IMR-90 (cell line): ENCODE results near the gene DOCK4. TPM values are rescaled to one million over a fixed set of nuclear protein-coding genes. Genes with fewer than 3 reads are reported as not detected.

Experiments used
- ATAC-seq: fragments of 200-7000 bp; cut with Tn5 transposase; 2 replicates; pipeline ENCODE4 v1.9.1; 2020; ENCODE audit warnings: low read depth, mild to moderate bottlenecking, moderate library complexity
- BruUV-seq: library from RNA; stranded (reverse); fragments of 400-500 nt; replicated peaks from 2 replicates; lab custom pipeline; 2021; lab: Mats Ljungman, UMichigan
- CTCF ChIA-PET: fragments of 300-600 bp; formaldehyde crosslinking; extraction: SDS; loops from one replicate; lab custom pipeline; 2021; ENCODE audit warnings: antibody characterized with exemption; lab: Yijun Ruan, JAX
- POLR2A ChIA-PET: fragments of 300-600 bp; sonication (Branson Sonifier 250); formaldehyde crosslinking; loops from one replicate; lab custom pipeline; 2022; ENCODE audit warnings: antibody characterized with exemption; ENCODE audit not compliant: unreplicated experiment; lab: Charles Lee
- DNase-seq: peaks from one replicate; pipeline ENCODE4 v3.0.0; 2013
- H2AFZ ChIP-seq: replicated peaks from 2 replicates; pipeline ENCODE3; 2013; ENCODE audit warnings: low read length, mild to moderate bottlenecking; ENCODE audit not compliant: poor library complexity
- H2AK5ac ChIP-seq: 2 replicates; pipeline ENCODE4 v1.6.1; 2013; ENCODE audit warnings: low read depth, low read length, inconsistent platforms
- H2AK9ac ChIP-seq: replicated peaks from 2 replicates; pipeline ENCODE3; 2013; ENCODE audit warnings: mild to moderate bottlenecking, low read depth, low read length, moderate library complexity; ENCODE audit not compliant: poor library complexity
- H2BK120ac ChIP-seq: 2 replicates; pipeline ENCODE4 v1.6.1; 2013; ENCODE audit warnings: low read depth, low read length, inconsistent platforms
- H2BK15ac ChIP-seq: 3 replicates; pipeline ENCODE4 v1.6.1; 2013; ENCODE audit warnings: low read depth, low read length, inconsistent platforms
- H2BK20ac ChIP-seq: 2 replicates; pipeline ENCODE4 v1.6.1; 2013; ENCODE audit warnings: low read depth, mild to moderate bottlenecking, inconsistent platforms, low read length, moderate library complexity
- H2BK5ac ChIP-seq: 2 replicates; pipeline ENCODE4 v1.6.1; 2013; ENCODE audit warnings: mild to moderate bottlenecking, low read depth, low read length, inconsistent platforms; ENCODE audit not compliant: poor library complexity, severe bottlenecking
- H3K14ac ChIP-seq: replicated peaks from 2 replicates; pipeline ENCODE4 v1.6.1; 2013; ENCODE audit warnings: low read depth, low read length, inconsistent platforms
- H3K18ac ChIP-seq: 2 replicates; pipeline ENCODE4 v1.6.1; 2013; ENCODE audit warnings: low read depth, low read length, control low read depth
- H3K23ac ChIP-seq: 2 replicates; pipeline ENCODE4 v1.6.1; 2013; ENCODE audit warnings: low read depth, low read length, inconsistent platforms
- H3K27ac ChIP-seq: 2 replicates; pipeline ENCODE4 v1.5.1; 2013; ENCODE audit warnings: mild to moderate bottlenecking, control low read depth, low read length; ENCODE audit not compliant: insufficient read depth
- H3K27me3 ChIP-seq: 2 replicates; pipeline ENCODE4 v1.6.1; 2013; ENCODE audit warnings: low read length; ENCODE audit not compliant: control insufficient read depth, insufficient read depth
- H3K36me3 ChIP-seq: 2 replicates; pipeline ENCODE4 v1.6.1; 2013; ENCODE audit warnings: low read length, mixed read lengths; ENCODE audit not compliant: control insufficient read depth, insufficient read depth
- H3K4ac ChIP-seq: 2 replicates; pipeline ENCODE4 v1.6.1; 2013; ENCODE audit warnings: low read depth, low read length, inconsistent platforms
- H3K4me1 ChIP-seq: 2 replicates; pipeline ENCODE4 v1.6.1; 2013; ENCODE audit warnings: low read length, mixed read lengths; ENCODE audit not compliant: control insufficient read depth, insufficient read depth
- H3K4me2 ChIP-seq: 2 replicates; pipeline ENCODE4 v1.6.1; 2013; ENCODE audit warnings: low read depth, mild to moderate bottlenecking, control low read depth, low read length, moderate library complexity
- H3K4me3 ChIP-seq: 2 replicates; pipeline ENCODE4 v1.5.1; 2013; ENCODE audit warnings: low read depth, mild to moderate bottlenecking, control low read depth, low read length, moderate library complexity; ENCODE audit not compliant: insufficient read depth
- H3K56ac ChIP-seq: 2 replicates; pipeline ENCODE4 v1.6.1; 2013; ENCODE audit warnings: low read length, inconsistent platforms; ENCODE audit not compliant: insufficient read depth; ENCODE audit errors: extremely low read depth
- H3K79me1 ChIP-seq, 2 experiments: 2 replicates each; pipeline ENCODE4 v1.6.1; 2013; ENCODE audit warnings: low read length in 2 of 2, inconsistent platforms in 1 of 2, low read depth in 1 of 2
- H3K9ac ChIP-seq: 2 replicates; pipeline ENCODE4 v1.6.1; 2013; ENCODE audit warnings: low read depth, low read length, control low read depth
- H3K9me1 ChIP-seq: 2 replicates; pipeline ENCODE4 v1.6.1; 2013; ENCODE audit warnings: low read length, inconsistent platforms; ENCODE audit not compliant: insufficient read depth
- H3K9me3 ChIP-seq: 2 replicates; pipeline ENCODE4 v1.6.1; 2013; ENCODE audit warnings: low read length; ENCODE audit not compliant: control insufficient read depth, insufficient read depth
- H4K20me1 ChIP-seq: 2 replicates; pipeline ENCODE4 v1.6.1; 2013; ENCODE audit warnings: low read length, inconsistent platforms; ENCODE audit not compliant: insufficient read depth
- H4K5ac ChIP-seq: 2 replicates; pipeline ENCODE4 v1.6.1; 2013; ENCODE audit warnings: mild to moderate bottlenecking, low read depth, low read length, control low read depth
- H4K8ac ChIP-seq, 2 experiments: 2 replicates each; pipeline ENCODE4 v1.6.1; 2013; ENCODE audit warnings: low read depth in 2 of 2, low read length in 2 of 2, control low read depth in 1 of 2, inconsistent platforms in 1 of 2
- H4K91ac ChIP-seq: 2 replicates; pipeline ENCODE4 v1.6.1; 2013; ENCODE audit warnings: low read depth, low read length, inconsistent platforms; ENCODE audit not compliant: insufficient read depth
- BHLHE40 ChIP-seq: fragments of 150-350 bp; IDR thresholded peaks from 2 replicates; pipeline ENCODE4 v1.6.1; 2016; ENCODE audit warnings: mild to moderate bottlenecking, low read depth, low read length
- CEBPB ChIP-seq: IDR thresholded peaks from 2 replicates; pipeline ENCODE4 v1.6.1; 2012; ENCODE audit warnings: low read depth, low read length, improper control_type of control experiment
- CHD1 ChIP-seq: IDR thresholded peaks from 2 replicates; pipeline ENCODE4 v1.6.1; 2012; ENCODE audit warnings: low read depth, low read length, improper control_type of control experiment
- CTCF ChIP-seq: conservative IDR thresholded peaks from 2 replicates; pipeline ENCODE4 v1.5.1; 2012; ENCODE audit warnings: mild to moderate bottlenecking, low read depth, low read length, improper control_type of control experiment
- FOS ChIP-seq: fragments of 150-350 bp; IDR thresholded peaks from 2 replicates; pipeline ENCODE4 v1.6.1; 2016; ENCODE audit warnings: low read depth, low read length
- MAFK ChIP-seq: IDR thresholded peaks from 2 replicates; pipeline ENCODE4 v1.6.1; 2012; ENCODE audit warnings: low read depth, low read length, improper control_type of control experiment
- MAZ ChIP-seq: IDR thresholded peaks from 2 replicates; pipeline ENCODE4 v1.6.1; 2012; ENCODE audit warnings: low read depth, mild to moderate bottlenecking, low read length, improper control_type of control experiment, moderate library complexity, borderline replicate concordance
- MXI1 ChIP-seq: IDR thresholded peaks from 2 replicates; pipeline ENCODE4 v1.6.1; 2012; ENCODE audit warnings: low read depth, mild to moderate bottlenecking, low read length, moderate library complexity, borderline replicate concordance
- NFE2L2 ChIP-seq: fragments of 150-350 bp; IDR thresholded peaks from 2 replicates; pipeline ENCODE4 v1.6.1; 2016; ENCODE audit warnings: low read depth, mild to moderate bottlenecking, low read length
- POLR2A ChIP-seq: IDR thresholded peaks from 2 replicates; pipeline ENCODE4 v1.6.1; 2012; ENCODE audit warnings: mild to moderate bottlenecking, low read depth, low read length
- RAD21 ChIP-seq: IDR thresholded peaks from 2 replicates; pipeline ENCODE4 v1.6.1; 2012; ENCODE audit warnings: low read length, improper control_type of control experiment
- RCOR1 ChIP-seq: IDR thresholded peaks from 2 replicates; pipeline ENCODE4 v1.6.1; 2012; ENCODE audit warnings: mild to moderate bottlenecking, low read length, improper control_type of control experiment; ENCODE audit not compliant: insufficient replicate concordance
- RFX5 ChIP-seq: IDR thresholded peaks from 2 replicates; pipeline ENCODE4 v1.8.0; 2012; ENCODE audit warnings: low read depth, mild to moderate bottlenecking, low read length, moderate library complexity
- SMC3 ChIP-seq: fragments of 150-350 bp; IDR thresholded peaks from 2 replicates; pipeline ENCODE4 v1.6.1; 2016; ENCODE audit warnings: low read depth, mild to moderate bottlenecking, antibody characterized with exemption, low read length, moderate library complexity
- WGBS, 2 experiments: methylation state at CpG; one replicate each; pipeline versions ENCODE4 v1.1.5 to v1.1.7; 2013; ENCODE audit warnings: missing lambda C conversion rate in 2 of 2; ENCODE audit not compliant: insufficient read length in 1 of 2; ENCODE audit errors: extremely low coverage in 2 of 2; 5-methylcytosine and 5-hydroxymethylcytosine counted together
- dilution Hi-C: fragments of 300-500 bp; cut with HindIII; formaldehyde crosslinking; loops from one replicate; pipeline ENCODE4 v1.14.3; 2018; ENCODE audit warnings: low sequenced_read_pairs; ENCODE audit not compliant: unreplicated experiment
- in situ Hi-C: fragments of 300-500 bp; cut with MboI; formaldehyde crosslinking; loops from 3 replicates; pipeline ENCODE4 v1.14.3; 2019; ENCODE audit warnings: low sequenced_read_pairs, inconsistent platforms, mixed read lengths
- intact Hi-C: fragments of 100-400 bp; cut with micrococcal nuclease; formaldehyde crosslinking; loops from 2 replicates; pipeline ENCODE4 v1.10.0; 2022
- polyA plus RNA-seq, 3 experiments: library from polyadenylated mRNA; depleted of rRNA; stranded (reverse); fragments of >200 nt; gene quantifications; 2 replicates each; pipeline ENCODE4 v1.2.3, GENCODE V29; 2012; ENCODE audit warnings: low replicate concordance in 1 of 3
- total RNA-seq: library from RNA; depleted of rRNA; stranded (reverse); fragments of >200 nt; gene quantifications from 2 replicates; pipeline ENCODE4 v1.2.3, GENCODE V29; 2012
- TF ChIP-seq, protein P1 (sequence below): fragments of 150-350 bp; IDR thresholded peaks from 2 replicates; pipeline ENCODE4 v1.6.1; 2017; ENCODE audit warnings: mild to moderate bottlenecking, antibody characterized with exemption, low read length, low read depth
- TF ChIP-seq, protein P2 (sequence below): fragments of 150-350 bp; IDR thresholded peaks from 2 replicates; pipeline ENCODE4 v1.6.1; 2016; ENCODE audit warnings: low read depth, mild to moderate bottlenecking, low read length, moderate library complexity, borderline replicate concordance

Gene DOCK4
- total and polyA plus RNA-seq, 2 of the 4 experiments (the other 2 are of a cell fraction), result 4.4 to 12.2 TPM

- ATAC-seq, result no peak
- H3K18ac ChIP-seq, result no peak overlapping the region
Measured at GRCh38 chr7:111903797-111904196, 302.4 kb downstream of the DOCK4 start.

More at GRCh38 chr7:111903797-111904196, 302.4 kb downstream of the DOCK4 start:
- no peak overlapping the region for H2BK20ac ChIP-seq
- dilution Hi-C loops, result no loop called here
- no CpG with 5 or more reads among the region's 2 CpGs for WGBS, 2 experiments
- peaks cover 8% of the 10 kb centered on the region for H3K36me3 ChIP-seq
- H2AK9ac ChIP-seq, result no peak overlapping the region
- no peak overlapping the region for H2BK15ac ChIP-seq
- intact Hi-C loops, result no loop called here
- no peak overlapping the region for H2BK5ac ChIP-seq
- no peaks in the 10 kb centered on the region for H3K4me1 ChIP-seq
- H3K56ac ChIP-seq, result no peak overlapping the region
- H3K9ac ChIP-seq, result no peak overlapping the region
- no peak overlapping the region for H3K4me2 ChIP-seq
- no peak overlapping the region for H4K5ac ChIP-seq
- DNase-seq, result no peak
- in situ Hi-C loops, result no loop called here
- no peak overlapping the region for H2AK5ac ChIP-seq
- H3K23ac ChIP-seq, result no peak overlapping the region
- H4K8ac ChIP-seq, result no peak overlapping the region
- TF ChIP-seq RAD21, result no peak
- no peak for TF ChIP-seq POLR2A
- TF ChIP-seq, protein P1, sequence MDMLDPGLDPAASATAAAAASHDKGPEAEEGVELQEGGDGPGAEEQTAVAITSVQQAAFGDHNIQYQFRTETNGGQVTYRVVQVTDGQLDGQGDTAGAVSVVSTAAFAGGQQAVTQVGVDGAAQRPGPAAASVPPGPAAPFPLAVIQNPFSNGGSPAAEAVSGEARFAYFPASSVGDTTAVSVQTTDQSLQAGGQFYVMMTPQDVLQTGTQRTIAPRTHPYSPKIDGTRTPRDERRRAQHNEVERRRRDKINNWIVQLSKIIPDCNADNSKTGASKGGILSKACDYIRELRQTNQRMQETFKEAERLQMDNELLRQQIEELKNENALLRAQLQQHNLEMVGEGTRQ, result no peak
- TF ChIP-seq CHD1, result no peak
- no peak for TF ChIP-seq BHLHE40
- TF ChIP-seq SMC3, result no peak
- no peak for TF ChIP-seq MAZ
- no peak for TF ChIP-seq MAFK
- TF ChIP-seq CTCF, result no peak
- TF ChIP-seq, protein P2, sequence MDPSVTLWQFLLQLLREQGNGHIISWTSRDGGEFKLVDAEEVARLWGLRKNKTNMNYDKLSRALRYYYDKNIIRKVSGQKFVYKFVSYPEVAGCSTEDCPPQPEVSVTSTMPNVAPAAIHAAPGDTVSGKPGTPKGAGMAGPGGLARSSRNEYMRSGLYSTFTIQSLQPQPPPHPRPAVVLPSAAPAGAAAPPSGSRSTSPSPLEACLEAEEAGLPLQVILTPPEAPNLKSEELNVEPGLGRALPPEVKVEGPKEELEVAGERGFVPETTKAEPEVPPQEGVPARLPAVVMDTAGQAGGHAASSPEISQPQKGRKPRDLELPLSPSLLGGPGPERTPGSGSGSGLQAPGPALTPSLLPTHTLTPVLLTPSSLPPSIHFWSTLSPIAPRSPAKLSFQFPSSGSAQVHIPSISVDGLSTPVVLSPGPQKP, result no peak
- no peak for TF ChIP-seq RCOR1
- no peak for TF ChIP-seq CEBPB
- TF ChIP-seq FOS, result no peak
- TF ChIP-seq MXI1, result no peak
- TF ChIP-seq RFX5, result no peak
- no peak for TF ChIP-seq NFE2L2
- BruUV-seq, result no TSS peak
- H4K20me1 ChIP-seq, result no peaks in the 10 kb centered on the region
- ChIA-PET POLR2A (no interaction called here), CTCF (interaction anchor here (0.8 kb wide), 1 partner anchor 14 kb away, joined by 3 read pairs; no protein-coding TSS in a partner anchor)
- no peak overlapping the region for H2AFZ ChIP-seq
- no peaks in the 10 kb centered on the region for H3K9me1 ChIP-seq
- H3K79me1 ChIP-seq, result no peaks in the 10 kb centered on the region
- no peaks in the 10 kb centered on the region for H3K27me3 ChIP-seq
- no peak overlapping the region for H2BK120ac ChIP-seq
- H3K14ac ChIP-seq, result no peak overlapping the region
- no peak overlapping the region for H4K91ac ChIP-seq
- H3K4ac ChIP-seq, result no peak overlapping the region
- no peaks in the 10 kb centered on the region for H3K9me3 ChIP-seq
- H3K4me3 ChIP-seq, result no peak overlapping the region
- no peak overlapping the region for H3K27ac ChIP-seq
